ENCODE data around the gene TGFBR3. TPM values are rescaled to one million over a fixed set of nuclear protein-coding genes. Genes with fewer than 3 reads are reported as not detected.

TGFBR3 gene
- total and polyA plus RNA-seq, 9 of the 15 experiments (the other 6 are each of a cell fraction or from before 2014, with no cell fraction given) = 3.6 to 32.4 (median 15.6) TPM

DNA sequence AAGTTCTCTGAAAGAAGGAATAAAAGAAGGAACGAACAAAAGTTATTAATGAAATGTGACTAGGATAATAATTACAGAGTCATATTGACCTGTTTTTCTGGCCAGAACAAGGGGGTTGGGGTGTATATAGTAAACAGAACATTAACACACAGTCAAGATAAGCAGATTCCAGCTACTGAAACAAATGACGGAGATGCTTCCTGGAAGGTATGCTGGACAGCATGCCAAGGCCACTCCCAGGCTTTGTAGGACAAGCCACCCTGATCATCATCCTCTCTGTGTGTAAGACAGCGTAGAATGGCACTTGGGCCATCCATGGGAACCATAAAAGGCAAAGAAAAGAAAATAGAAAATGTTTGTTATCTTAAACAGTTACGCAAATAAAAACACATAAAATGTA lies 120.7 kb downstream of the TGFBR3 start (continued):
- TF ChIP-seq CHD7 (IDR thresholded peaks at IDR 0.05; ENCODE audit: low read depth, low read length) = no peak
- TF ChIP-seq, protein P1, sequence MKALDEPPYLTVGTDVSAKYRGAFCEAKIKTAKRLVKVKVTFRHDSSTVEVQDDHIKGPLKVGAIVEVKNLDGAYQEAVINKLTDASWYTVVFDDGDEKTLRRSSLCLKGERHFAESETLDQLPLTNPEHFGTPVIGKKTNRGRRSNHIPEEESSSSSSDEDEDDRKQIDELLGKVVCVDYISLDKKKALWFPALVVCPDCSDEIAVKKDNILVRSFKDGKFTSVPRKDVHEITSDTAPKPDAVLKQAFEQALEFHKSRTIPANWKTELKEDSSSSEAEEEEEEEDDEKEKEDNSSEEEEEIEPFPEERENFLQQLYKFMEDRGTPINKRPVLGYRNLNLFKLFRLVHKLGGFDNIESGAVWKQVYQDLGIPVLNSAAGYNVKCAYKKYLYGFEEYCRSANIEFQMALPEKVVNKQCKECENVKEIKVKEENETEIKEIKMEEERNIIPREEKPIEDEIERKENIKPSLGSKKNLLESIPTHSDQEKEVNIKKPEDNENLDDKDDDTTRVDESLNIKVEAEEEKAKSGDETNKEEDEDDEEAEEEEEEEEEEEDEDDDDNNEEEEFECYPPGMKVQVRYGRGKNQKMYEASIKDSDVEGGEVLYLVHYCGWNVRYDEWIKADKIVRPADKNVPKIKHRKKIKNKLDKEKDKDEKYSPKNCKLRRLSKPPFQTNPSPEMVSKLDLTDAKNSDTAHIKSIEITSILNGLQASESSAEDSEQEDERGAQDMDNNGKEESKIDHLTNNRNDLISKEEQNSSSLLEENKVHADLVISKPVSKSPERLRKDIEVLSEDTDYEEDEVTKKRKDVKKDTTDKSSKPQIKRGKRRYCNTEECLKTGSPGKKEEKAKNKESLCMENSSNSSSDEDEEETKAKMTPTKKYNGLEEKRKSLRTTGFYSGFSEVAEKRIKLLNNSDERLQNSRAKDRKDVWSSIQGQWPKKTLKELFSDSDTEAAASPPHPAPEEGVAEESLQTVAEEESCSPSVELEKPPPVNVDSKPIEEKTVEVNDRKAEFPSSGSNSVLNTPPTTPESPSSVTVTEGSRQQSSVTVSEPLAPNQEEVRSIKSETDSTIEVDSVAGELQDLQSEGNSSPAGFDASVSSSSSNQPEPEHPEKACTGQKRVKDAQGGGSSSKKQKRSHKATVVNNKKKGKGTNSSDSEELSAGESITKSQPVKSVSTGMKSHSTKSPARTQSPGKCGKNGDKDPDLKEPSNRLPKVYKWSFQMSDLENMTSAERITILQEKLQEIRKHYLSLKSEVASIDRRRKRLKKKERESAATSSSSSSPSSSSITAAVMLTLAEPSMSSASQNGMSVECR (CRISPR knock-in tag; IDR thresholded peaks at IDR 0.05) = no peak
- TF ChIP-seq POLR2AphosphoS5 (IDR thresholded peaks at IDR 0.05; ENCODE audit: control insufficient read depth, insufficient read depth, low read depth, low read length) = no peak
- no peak for TF ChIP-seq ZNF165 (CRISPR knock-in tag; IDR thresholded peaks at IDR 0.05; ENCODE audit: borderline replicate concordance)
- TF ChIP-seq TCF3 (CRISPR knock-in tag; IDR thresholded peaks at IDR 0.05) = 0 out of 2 replicates have a peak, but pooled peaks have one; percentile 19
- TF ChIP-seq CEBPB (tag; IDR thresholded peaks at IDR 0.05) = no peak
- no peak for TF ChIP-seq NR0B1 (IDR thresholded peaks at IDR 0.05; ENCODE audit: partially characterized antibody)
- no peak for TF ChIP-seq POU5F1 (IDR thresholded peaks at IDR 0.05; ENCODE audit: borderline replicate concordance, low read depth, low read length, partially characterized antibody)
- TF ChIP-seq USF1 (CRISPR knock-in tag; IDR thresholded peaks at IDR 0.05) = no peak
